ENCODE data around the gene SYT17.

SYT17 gene

DNA sequence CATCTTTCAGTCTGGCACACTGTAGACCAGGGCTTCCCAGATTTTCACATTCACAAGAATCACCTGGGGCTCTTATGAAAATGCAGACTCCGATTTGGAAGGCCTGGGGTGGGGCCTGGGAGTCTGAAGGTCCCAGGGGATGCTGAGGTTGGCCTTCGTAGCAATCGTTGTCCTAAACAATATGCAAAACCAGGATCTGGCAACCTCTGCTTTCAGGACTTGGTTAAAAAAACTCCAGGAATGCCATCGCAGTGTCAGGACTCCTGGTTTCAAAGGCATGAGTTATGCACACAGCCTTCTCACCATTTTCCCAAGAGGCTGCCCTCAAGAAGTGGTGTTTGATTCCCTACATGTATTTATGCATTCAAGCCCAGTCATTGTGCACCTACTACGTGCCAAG is 124.1 kb downstream of the SYT17 start:
- H3K9me3 ChIP-seq (ENCODE audit: low read length) = no peaks in the 10 kb centered on the region
- no peak overlapping the region for H3K4me3 ChIP-seq (ENCODE audit: low read length)
- peaks cover 41% of the 10 kb centered on the region for H3K4me1 ChIP-seq (ENCODE audit: insufficient read depth, low read length)
- H2AFZ ChIP-seq (ENCODE audit: low read depth, low read length) = no peak overlapping the region
- H3K36me3 ChIP-seq (ENCODE audit: insufficient read depth, low read length) = no peaks in the 10 kb centered on the region
- peaks cover 6% of the 10 kb centered on the region for H3K27me3 ChIP-seq (ENCODE audit: insufficient read depth, low read length)

DNA sequence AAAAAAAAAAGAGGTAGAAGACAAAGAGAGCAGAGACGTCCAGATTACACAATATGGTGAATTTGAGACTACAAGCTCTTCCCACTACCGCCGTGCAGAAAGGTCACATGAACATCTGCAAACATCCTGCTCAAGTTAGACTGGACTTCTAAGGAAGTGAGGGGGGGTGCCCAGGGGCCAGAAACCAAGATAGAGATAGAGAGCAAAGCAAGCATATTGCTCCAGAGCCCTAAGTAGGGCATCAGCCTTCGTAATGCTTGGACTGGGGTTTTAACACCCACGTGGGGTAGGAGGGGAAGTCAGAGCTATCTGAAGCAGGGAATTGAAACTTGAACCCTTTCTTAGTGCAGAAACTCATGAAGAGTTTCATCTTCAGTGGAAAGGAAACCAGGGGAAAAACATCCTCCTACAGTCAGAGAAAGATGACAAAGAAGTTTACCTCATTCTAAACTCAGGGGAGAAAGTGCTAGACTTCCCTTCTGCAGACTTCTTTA is 126.2 kb downstream of the SYT17 start:
- Histone ChIP-seq H3K4me1 (ENCODE audit: insufficient read depth, low read length) (peaks cover 35% of the 10 kb centered on the region), H3K27me3 (ENCODE audit: insufficient read depth, low read length) (peaks cover 7% of the 10 kb centered on the region), H3K4me3 (ENCODE audit: low read length) (no peak overlapping the region), H3K36me3 (ENCODE audit: insufficient read depth, low read length) (no peaks in the 10 kb centered on the region), H3K9me3 (ENCODE audit: low read length) (no peaks in the 10 kb centered on the region), H2AFZ (ENCODE audit: low read depth, low read length) (no peak overlapping the region)

DNA sequence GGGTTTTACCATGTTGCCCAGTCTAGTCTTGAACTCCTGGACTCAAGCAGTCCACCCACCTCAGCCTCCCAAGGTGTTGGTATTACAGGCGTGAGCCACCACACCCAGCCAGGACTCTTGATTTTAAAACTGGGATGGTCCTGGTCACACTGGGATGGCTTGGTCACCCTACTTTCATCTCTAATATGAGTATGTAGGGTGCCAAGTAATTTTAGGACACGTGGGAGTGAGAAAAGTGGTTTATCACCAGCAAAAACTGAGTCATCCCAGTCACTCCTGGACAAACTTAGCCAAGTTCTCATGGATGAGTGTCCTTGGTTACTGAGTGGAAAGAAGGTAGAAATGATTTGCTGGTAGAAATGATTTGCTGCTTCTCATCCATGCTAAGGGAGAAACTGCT is 127.4 kb downstream of the SYT17 start:
- Histone ChIP-seq H3K36me3 (ENCODE audit: insufficient read depth, low read length) (no peaks in the 10 kb centered on the region), H3K27me3 (ENCODE audit: insufficient read depth, low read length) (peaks cover 7% of the 10 kb centered on the region), H2AFZ (ENCODE audit: low read depth, low read length) (no peak overlapping the region), H3K4me1 (ENCODE audit: insufficient read depth, low read length) (peaks cover 25% of the 10 kb centered on the region), H3K9me3 (ENCODE audit: low read length) (no peaks in the 10 kb centered on the region), H3K4me3 (ENCODE audit: low read length) (no peak overlapping the region)

DNA sequence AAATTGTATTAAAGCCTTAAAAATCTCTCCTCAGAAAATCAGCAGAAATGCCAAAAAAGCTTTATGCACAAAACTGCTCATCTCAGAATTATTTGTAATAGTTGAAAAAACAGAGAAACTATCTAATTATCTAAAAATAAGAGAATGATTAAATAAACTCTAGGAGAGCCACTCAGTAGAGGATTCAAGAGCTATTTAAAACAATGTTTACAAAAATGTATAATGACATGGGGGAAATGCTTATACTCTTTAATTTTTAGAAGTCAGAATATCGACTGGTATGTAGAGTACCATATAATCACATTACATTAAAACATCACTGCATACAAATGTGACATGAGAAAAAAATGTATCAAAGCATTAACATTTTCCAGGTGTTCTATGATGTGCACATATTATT is 129.4 kb downstream of the SYT17 start:
- Histone ChIP-seq H3K36me3 (ENCODE audit: insufficient read depth, low read length) (no peaks in the 10 kb centered on the region), H3K27me3 (ENCODE audit: insufficient read depth, low read length) (peaks cover 7% of the 10 kb centered on the region), H3K9me3 (ENCODE audit: low read length) (no peaks in the 10 kb centered on the region), H3K4me3 (ENCODE audit: low read length) (no peak overlapping the region), H3K4me1 (ENCODE audit: insufficient read depth, low read length) (peaks cover 4% of the 10 kb centered on the region), H2AFZ (ENCODE audit: low read depth, low read length) (no peak overlapping the region)

DNA sequence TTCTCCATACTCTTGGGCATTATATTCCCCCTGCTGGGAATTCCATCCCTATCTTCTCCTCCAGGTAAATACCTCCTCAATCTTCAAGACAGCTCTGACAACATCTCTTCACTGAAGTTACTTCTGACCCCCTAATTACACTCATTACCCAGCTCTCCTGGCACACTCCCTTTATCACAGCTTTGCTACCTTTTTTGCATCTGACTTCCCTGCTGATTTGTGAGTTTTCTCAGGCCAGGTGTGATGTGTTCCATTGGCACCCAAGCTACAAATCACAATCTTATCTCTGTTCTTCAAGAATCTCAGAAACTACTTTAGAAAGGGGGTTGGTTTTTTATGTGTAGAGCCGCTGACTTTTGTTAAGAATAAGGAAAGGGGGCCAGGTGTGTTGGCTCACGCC is 131.5 kb downstream of the SYT17 start:
- H3K4me1 ChIP-seq (ENCODE audit: insufficient read depth, low read length) = no peaks in the 10 kb centered on the region
- H3K27me3 ChIP-seq (ENCODE audit: insufficient read depth, low read length) = peaks cover 7% of the 10 kb centered on the region
- no peak overlapping the region for H2AFZ ChIP-seq (ENCODE audit: low read depth, low read length)
- H3K4me3 ChIP-seq (ENCODE audit: low read length) = no peak overlapping the region
- H3K36me3 ChIP-seq (ENCODE audit: insufficient read depth, low read length) = no peaks in the 10 kb centered on the region
- no peaks in the 10 kb centered on the region for H3K9me3 ChIP-seq (ENCODE audit: low read length)

DNA sequence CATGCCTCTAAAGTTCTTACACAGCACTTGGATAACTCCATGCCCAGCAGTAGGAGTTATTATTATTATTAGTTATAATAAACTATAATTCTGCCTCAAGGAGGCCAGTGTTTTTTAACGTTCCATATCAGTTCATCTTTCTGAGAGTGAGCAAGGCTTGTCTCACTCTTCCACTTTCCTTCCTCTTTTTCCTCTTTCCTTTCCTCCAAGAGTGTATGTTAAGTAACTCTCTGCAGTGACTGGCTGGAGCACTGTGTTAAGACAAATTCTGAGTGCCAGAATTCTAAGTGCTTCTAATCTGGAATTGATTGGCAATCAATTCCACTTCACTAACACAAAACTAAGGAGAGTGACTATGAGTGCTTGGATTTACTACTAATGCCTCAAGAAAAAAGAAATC is 133.9 kb downstream of the SYT17 start:
- Histone ChIP-seq H2AFZ (ENCODE audit: low read depth, low read length) (no peak overlapping the region), H3K36me3 (ENCODE audit: insufficient read depth, low read length) (no peaks in the 10 kb centered on the region), H3K4me3 (ENCODE audit: low read length) (no peak overlapping the region), H3K4me1 (ENCODE audit: insufficient read depth, low read length) (no peaks in the 10 kb centered on the region), H3K9me3 (ENCODE audit: low read length) (no peaks in the 10 kb centered on the region), H3K27me3 (ENCODE audit: insufficient read depth, low read length) (peaks cover 3% of the 10 kb centered on the region)

DNA sequence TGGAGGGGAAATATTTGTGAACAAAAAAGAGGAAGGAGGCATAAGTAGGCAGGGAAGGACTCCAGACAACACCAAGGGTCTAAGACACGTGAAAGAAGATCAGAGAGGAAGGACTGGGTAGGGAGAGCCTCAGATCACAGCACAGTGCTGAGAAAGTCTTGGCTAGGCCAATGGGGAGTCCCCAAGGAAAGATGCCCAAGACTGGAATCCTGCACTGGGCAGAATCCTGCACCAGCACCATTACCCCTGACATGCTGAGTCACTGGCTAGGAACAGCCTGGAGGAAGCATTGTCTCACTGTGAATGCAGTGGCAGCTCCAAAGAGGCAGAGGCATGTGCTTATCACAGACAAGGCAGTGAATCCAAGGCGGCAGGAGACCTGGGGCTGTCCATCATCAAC is 136.7 kb downstream of the SYT17 start:
- Histone ChIP-seq H3K9me3 (ENCODE audit: low read length) (no peaks in the 10 kb centered on the region), H2AFZ (ENCODE audit: low read depth, low read length) (no peak overlapping the region)

DNA sequence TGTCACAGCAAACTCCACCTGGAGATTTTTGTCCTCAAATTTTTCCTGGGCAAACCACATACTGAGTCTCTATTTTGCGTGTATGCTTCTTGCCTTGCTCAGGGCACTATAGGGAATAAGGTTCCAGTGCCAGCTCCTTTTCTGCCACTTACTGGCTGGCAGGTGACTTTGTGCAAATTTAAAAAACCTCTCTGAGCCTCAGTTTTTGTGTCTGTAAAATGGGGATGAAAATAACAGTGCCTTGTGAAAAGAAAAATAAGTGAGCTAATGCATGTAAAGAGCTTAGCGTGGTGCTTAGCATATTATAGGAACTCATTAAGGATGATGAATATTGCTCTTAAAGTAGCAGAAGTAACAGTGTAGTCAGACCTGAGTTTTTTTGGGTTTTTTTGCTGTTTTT is 137.4 kb downstream of the SYT17 start:
- Histone ChIP-seq H3K27me3 (ENCODE audit: insufficient read depth, low read length) (no peaks in the 10 kb centered on the region), H3K9me3 (ENCODE audit: low read length) (no peaks in the 10 kb centered on the region), H3K36me3 (ENCODE audit: insufficient read depth, low read length) (no peaks in the 10 kb centered on the region), H3K4me1 (ENCODE audit: insufficient read depth, low read length) (no peaks in the 10 kb centered on the region), H3K4me3 (ENCODE audit: low read length) (no peak overlapping the region), H2AFZ (ENCODE audit: low read depth, low read length) (no peak overlapping the region)

More for the DNA sequence above, 136.7 kb downstream of the SYT17 start:
- H3K36me3 ChIP-seq (ENCODE audit: insufficient read depth, low read length) = no peaks in the 10 kb centered on the region
- no peaks in the 10 kb centered on the region for H3K27me3 ChIP-seq (ENCODE audit: insufficient read depth, low read length)
- H3K4me3 ChIP-seq (ENCODE audit: low read length) = no peak overlapping the region
- H3K4me1 ChIP-seq (ENCODE audit: insufficient read depth, low read length) = no peaks in the 10 kb centered on the region

DNA sequence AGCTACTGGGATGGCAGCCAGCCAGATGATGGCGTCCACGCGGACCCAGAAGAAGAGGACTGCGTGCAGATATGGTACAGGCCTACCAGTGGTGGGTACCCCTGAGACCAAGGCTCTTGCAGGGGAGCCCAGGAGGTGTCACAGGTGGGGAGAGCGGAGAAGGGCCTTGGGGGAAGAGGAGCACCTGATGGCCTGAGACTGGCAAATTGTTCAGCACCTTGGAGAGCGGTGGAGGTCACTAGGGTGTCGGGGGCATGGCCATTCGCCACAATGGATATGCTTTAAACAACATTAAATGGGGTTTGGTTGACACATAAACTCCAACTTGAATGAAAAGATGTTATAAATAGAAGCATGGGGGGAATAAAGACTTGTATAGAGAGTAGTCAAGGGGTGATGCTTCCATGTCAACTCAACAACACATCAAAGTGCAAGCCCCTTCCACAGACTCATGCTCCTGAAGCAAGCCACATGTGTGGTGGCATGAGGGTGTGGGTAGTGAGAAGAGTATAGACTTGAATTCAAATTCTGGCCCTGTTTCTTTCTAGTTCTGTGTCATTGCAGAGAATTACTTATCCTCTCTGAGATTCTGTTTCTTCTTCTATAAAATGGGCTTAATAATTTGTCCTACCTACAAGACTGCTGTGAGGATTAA is 139.7 kb downstream of the SYT17 start:
- Histone ChIP-seq H3K4me1 (ENCODE audit: insufficient read depth, low read length) (no peaks in the 10 kb centered on the region), H3K4me3 (ENCODE audit: low read length) (no peak overlapping the region), H3K36me3 (ENCODE audit: insufficient read depth, low read length) (no peaks in the 10 kb centered on the region), H2AFZ (ENCODE audit: low read depth, low read length) (no peak overlapping the region), H3K9me3 (ENCODE audit: low read length) (no peaks in the 10 kb centered on the region), H3K27me3 (ENCODE audit: insufficient read depth, low read length) (no peaks in the 10 kb centered on the region)

DNA sequence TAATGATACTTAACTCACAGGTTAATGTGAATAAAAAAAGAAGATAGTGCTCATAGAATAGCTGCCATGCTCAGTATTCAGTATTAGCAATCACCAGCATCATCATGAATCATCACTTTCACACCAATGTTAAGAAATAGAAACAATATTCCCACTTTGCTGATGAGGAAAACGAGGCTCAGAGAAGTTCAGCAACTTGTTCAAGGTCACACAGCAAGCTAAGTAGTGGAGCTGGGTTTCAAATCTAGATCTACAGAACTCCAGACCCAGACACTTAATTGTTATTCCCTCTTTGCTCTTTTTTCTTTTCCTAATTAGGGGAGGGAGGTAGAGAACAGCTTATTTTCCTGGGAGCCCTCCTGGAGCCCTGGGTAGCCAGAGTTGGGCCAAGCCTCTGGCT is 140.4 kb downstream of the SYT17 start:
- no peaks in the 10 kb centered on the region for H3K4me1 ChIP-seq (ENCODE audit: insufficient read depth, low read length)
- H3K9me3 ChIP-seq (ENCODE audit: low read length) = no peaks in the 10 kb centered on the region
- no peak overlapping the region for H3K4me3 ChIP-seq (ENCODE audit: low read length)
- no peak overlapping the region for H2AFZ ChIP-seq (ENCODE audit: low read depth, low read length)
- H3K27me3 ChIP-seq (ENCODE audit: insufficient read depth, low read length) = peaks cover 1% of the 10 kb centered on the region
- no peaks in the 10 kb centered on the region for H3K36me3 ChIP-seq (ENCODE audit: insufficient read depth, low read length)

DNA sequence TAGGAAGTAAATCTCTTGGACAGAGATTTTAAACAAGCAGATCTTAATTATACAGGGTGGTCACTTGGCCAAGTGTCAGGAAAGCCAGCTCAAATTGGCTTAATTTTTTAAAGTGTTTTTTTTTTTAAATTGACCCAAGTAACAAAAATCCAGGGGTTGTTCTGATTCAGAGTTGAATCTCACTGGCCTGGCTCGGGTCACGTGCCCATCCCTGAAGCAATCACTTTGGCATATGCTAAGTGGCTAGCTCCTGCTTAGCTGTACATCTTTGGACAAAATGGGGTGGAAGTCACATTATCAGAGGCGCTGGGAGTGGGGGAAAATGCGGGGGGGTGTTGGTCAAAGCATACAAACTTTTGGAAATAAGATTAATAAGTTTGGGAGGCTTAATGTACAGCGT is 141.1 kb downstream of the SYT17 start:
- H3K4me3 ChIP-seq (ENCODE audit: low read length) = no peak overlapping the region
- H3K4me1 ChIP-seq (ENCODE audit: insufficient read depth, low read length) = no peaks in the 10 kb centered on the region
- H2AFZ ChIP-seq (ENCODE audit: low read depth, low read length) = no peak overlapping the region
- no peaks in the 10 kb centered on the region for H3K36me3 ChIP-seq (ENCODE audit: insufficient read depth, low read length)
- peaks cover 5% of the 10 kb centered on the region for H3K27me3 ChIP-seq (ENCODE audit: insufficient read depth, low read length)
- H3K9me3 ChIP-seq (ENCODE audit: low read length) = no peaks in the 10 kb centered on the region

DNA sequence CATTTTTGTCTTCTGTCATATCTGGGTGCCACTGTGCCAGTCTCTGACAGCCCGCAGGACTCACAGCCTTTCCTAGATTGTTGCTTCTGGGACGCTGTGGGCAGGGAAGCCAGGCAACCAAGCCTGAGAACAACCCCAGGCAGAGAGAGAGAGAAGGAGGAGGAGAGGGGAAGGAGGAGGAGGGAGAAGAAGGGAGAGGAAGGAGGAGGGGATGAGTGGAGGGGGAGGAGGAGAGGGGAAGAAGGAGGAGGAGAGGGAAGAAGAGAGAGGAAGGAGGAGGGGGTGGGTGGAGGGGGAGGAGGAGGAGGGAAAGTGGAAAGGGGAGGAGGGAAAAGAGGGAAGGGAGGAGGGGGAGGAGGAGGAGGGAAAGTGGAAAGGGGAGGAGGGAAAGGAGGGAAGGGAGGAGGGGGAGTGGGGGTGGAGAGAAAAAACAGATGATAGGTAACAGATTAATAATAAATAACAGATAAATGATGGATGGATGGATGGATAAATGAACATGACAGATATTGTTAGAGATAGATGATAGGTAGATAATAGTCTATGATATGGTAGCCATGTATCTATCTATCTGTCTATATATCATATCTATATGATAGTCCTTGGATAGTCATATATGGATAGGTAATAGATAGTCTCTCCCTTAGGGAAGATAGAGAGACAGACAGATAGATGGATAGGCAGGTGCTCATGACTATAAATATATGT is 146.8 kb downstream of the SYT17 start:
- H2AFZ ChIP-seq (ENCODE audit: low read depth, low read length) = no peak overlapping the region
- no peaks in the 10 kb centered on the region for H3K9me3 ChIP-seq (ENCODE audit: low read length)
- peaks cover 8% of the 10 kb centered on the region for H3K4me1 ChIP-seq (ENCODE audit: insufficient read depth, low read length)
- H3K27me3 ChIP-seq (ENCODE audit: insufficient read depth, low read length) = peaks cover 9% of the 10 kb centered on the region
- no peak overlapping the region for H3K4me3 ChIP-seq (ENCODE audit: low read length)
- H3K36me3 ChIP-seq (ENCODE audit: insufficient read depth, low read length) = no peaks in the 10 kb centered on the region

DNA sequence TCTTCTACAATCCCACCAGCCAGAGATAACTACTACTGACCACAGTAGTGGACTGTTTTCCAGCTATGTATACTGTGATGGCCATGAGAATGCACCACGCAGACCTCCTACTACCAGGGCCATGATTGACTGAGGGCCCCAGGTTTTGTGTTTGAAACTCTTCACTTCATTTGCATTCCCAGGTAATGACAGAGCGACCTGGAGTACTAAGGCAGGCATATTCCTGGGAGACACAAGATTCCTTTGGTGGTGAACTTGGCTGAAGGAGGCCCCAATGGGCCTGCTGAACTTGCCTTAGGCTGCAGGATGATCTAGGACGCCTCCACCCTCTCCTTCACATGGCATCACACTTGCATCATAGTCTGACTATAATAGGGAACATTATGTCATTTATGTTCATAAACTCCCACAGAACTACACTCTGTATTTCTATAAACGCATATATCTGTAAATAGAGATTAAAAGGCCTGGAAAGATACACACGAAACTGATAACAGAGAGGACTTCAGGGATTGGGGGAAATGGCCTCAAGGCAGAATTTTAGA is 147.9 kb downstream of the SYT17 start:
- no peak overlapping the region for H3K4me3 ChIP-seq (ENCODE audit: low read length)
- H3K36me3 ChIP-seq (ENCODE audit: insufficient read depth, low read length) = no peaks in the 10 kb centered on the region
- peaks cover 8% of the 10 kb centered on the region for H3K4me1 ChIP-seq (ENCODE audit: insufficient read depth, low read length)
- H3K27me3 ChIP-seq (ENCODE audit: insufficient read depth, low read length) = peaks cover 9% of the 10 kb centered on the region
- no peak overlapping the region for H2AFZ ChIP-seq (ENCODE audit: low read depth, low read length)
- H3K9me3 ChIP-seq (ENCODE audit: low read length) = no peaks in the 10 kb centered on the region
